K562 (cell line): Measurements from ENCODE around the gene PELI3. TPM values are rescaled to one million over a fixed set of nuclear protein-coding genes. Genes with fewer than 3 reads are reported as not detected.

Source experiments
- ATAC-seq: fragments of 200-7000 bp; cut with Tn5 transposase; 3 replicates; pipeline ENCODE4 v1.9.1; 2020; ENCODE audit warnings: moderate library complexity
- BruUV-seq: library from RNA; stranded (reverse); fragments of 400-500 nt; replicated peaks from 2 replicates; lab custom pipeline; 2021; lab: Mats Ljungman, UMichigan
- CTCF ChIA-PET: fragments of 300-600 bp; formaldehyde crosslinking; extraction: SDS; loops from one replicate; lab custom pipeline; 2021; ENCODE audit warnings: low intra/inter-chr PET ratio; lab: Yijun Ruan, JAX
- POLR2A ChIA-PET: fragments of 300-600, 350-650 bp; sonication (Branson Sonifier 250); formaldehyde crosslinking; extraction: SDS; loops from one replicate; lab custom pipeline; 2021; ENCODE audit warnings: antibody characterized with exemption, inconsistent platforms; lab: Yijun Ruan, JAX
- DNase-seq, 4 experiments: peaks; one replicate each; pipeline versions ENCODE4 v3.0.0 to v3.0.0-alpha.2; 2011 to 2018; ENCODE audit warnings: low spot score in 3 of 4, mixed read lengths in 3 of 4; ENCODE audit errors: extremely low read depth in 1 of 4
- FAIRE-seq: peaks from 2 replicates; lab custom pipeline; 2011; peaks lifted over from hg19 to GRCh38; lab: Jason Lieb, UNC
- H2AFZ ChIP-seq: 2 replicates; pipeline ENCODE4 v1.6.0; 2011; ENCODE audit warnings: low read depth, low read length, control low read depth, inconsistent platforms
- H3K27ac ChIP-seq: fragments of 200-600 bp; 3 replicates; pipeline ENCODE4 v1.8.0; 2011; ENCODE audit warnings: low read depth, mild to moderate bottlenecking, control low read depth, inconsistent platforms, low read length, moderate library complexity, mixed read lengths; ENCODE audit errors: extremely low read depth
- H3K27me3 ChIP-seq, 2 experiments: fragments of 300-600 bp in 1 of 2; 2 replicates in 1 of 2; 3 replicates in 1 of 2; pipeline versions ENCODE4 v1.6.0 to v1.8.0; 2011; ENCODE audit warnings: inconsistent platforms in 2 of 2, low read length in 2 of 2, mild to moderate bottlenecking in 1 of 2, mixed read lengths in 1 of 2, moderate library complexity in 1 of 2; ENCODE audit not compliant: control insufficient read depth in 2 of 2, insufficient read depth in 2 of 2
- H3K36me3 ChIP-seq: fragments of 300-600 bp; 3 replicates; pipeline ENCODE4 v1.8.0; 2011; ENCODE audit warnings: mild to moderate bottlenecking, low read length, inconsistent platforms; ENCODE audit not compliant: control insufficient read depth, insufficient read depth
- H3K4me1 ChIP-seq, 2 experiments: fragments of 200-600 bp in 1 of 2; replicated peaks in 1 of 2; 2 replicates in 1 of 2; 3 replicates in 1 of 2; pipeline versions ENCODE4 v1.5.1 to v1.8.0; 2011; ENCODE audit warnings: inconsistent platforms in 2 of 2, low read length in 2 of 2, mild to moderate bottlenecking in 1 of 2, mixed read lengths in 1 of 2, moderate library complexity in 1 of 2; ENCODE audit not compliant: control insufficient read depth in 2 of 2, insufficient read depth in 2 of 2
- H3K4me2 ChIP-seq: 2 replicates; pipeline ENCODE4 v1.6.1; 2011; ENCODE audit warnings: low read length, control low read depth, inconsistent platforms, mixed read lengths; ENCODE audit not compliant: insufficient read depth
- H3K4me3 ChIP-seq: fragments of 200-600 bp; sonication (generic), shearing (Covaris generic); 2 replicates; pipeline ENCODE4 v1.5.1; 2016; ENCODE audit warnings: control low read depth, inconsistent platforms
- H3K79me2 ChIP-seq: fragments of 200-600 bp; 3 replicates; pipeline ENCODE4 v1.8.0; 2011; ENCODE audit warnings: low read length, inconsistent platforms; ENCODE audit not compliant: control insufficient read depth, insufficient read depth
- H3K9ac ChIP-seq, 2 experiments: 2 replicates each; pipeline versions ENCODE4 v1.6.0 to v1.6.1; 2011; ENCODE audit warnings: low read depth in 2 of 2, low read length in 2 of 2, control low read depth in 1 of 2, inconsistent platforms in 1 of 2, mild to moderate bottlenecking in 1 of 2, mixed read lengths in 1 of 2; ENCODE audit not compliant: insufficient read depth in 1 of 2
- H3K9me1 ChIP-seq: one replicate; pipeline ENCODE4 v1.6.0; 2011; ENCODE audit warnings: inconsistent platforms, mild to moderate bottlenecking, low read length, moderate library complexity; ENCODE audit not compliant: control insufficient read depth, insufficient read depth
- H3K9me3 ChIP-seq: replicated peaks from 2 replicates; pipeline ENCODE4 v1.5.1; 2011; ENCODE audit warnings: low read depth, low read length, inconsistent platforms; ENCODE audit not compliant: control insufficient read depth, insufficient read depth
- H4K20me1 ChIP-seq: replicated peaks from 2 replicates; pipeline ENCODE4 v1.6.1; 2011; ENCODE audit warnings: low read length, inconsistent platforms, mixed read lengths; ENCODE audit not compliant: control insufficient read depth, insufficient read depth
- EZH2 ChIP-seq: IDR thresholded peaks from 2 replicates; pipeline ENCODE4 v1.6.1; 2012; ENCODE audit warnings: low read depth, mild to moderate bottlenecking, inconsistent platforms, low read length, borderline replicate concordance
- KLF6 ChIP-seq: fragments of 250-450 bp; sonication (Bioruptor Pico); IDR thresholded peaks from 2 replicates; pipeline ENCODE4 v1.4.0; 2020; ENCODE audit warnings: mild to moderate bottlenecking, moderate library complexity, borderline replicate concordance
- L3MBTL2 ChIP-seq: fragments of 450-650 bp; IDR thresholded peaks from 2 replicates; pipeline ENCODE4 v1.6.1; 2016; ENCODE audit warnings: mild to moderate bottlenecking, moderate library complexity
- POLR3G ChIP-seq: IDR thresholded peaks from 2 replicates; pipeline ENCODE4 v1.6.1; 2011; ENCODE audit not compliant: insufficient read length, insufficient replicate concordance; ENCODE audit errors: extremely low read depth
- SIN3A ChIP-seq, 2 experiments: fragments of 150-350 bp in 1 of 2; IDR thresholded peaks; 2 replicates each; pipeline ENCODE4 v1.6.1; 2011 to 2016; ENCODE audit warnings: borderline replicate concordance in 2 of 2, low read depth in 2 of 2, low read length in 2 of 2, mild to moderate bottlenecking in 2 of 2, moderate library complexity in 2 of 2; ENCODE audit not compliant: control insufficient read depth in 1 of 2
- ZFP36 ChIP-seq: fragments of 150-350 bp; IDR thresholded peaks from 2 replicates; pipeline ENCODE4 v1.6.1; 2018; ENCODE audit warnings: low read length, low read depth; ENCODE audit not compliant: partially characterized antibody
- WGBS: fragments of 100-300 bp; shearing (Covaris generic); methylation state at CpG from one replicate; pipeline ENCODE4 v1.1.6; 2016; ENCODE audit warnings: low coverage, mixed read lengths; ENCODE audit not compliant: insufficient coverage; ENCODE audit errors: missing lambda C conversion rate; 5-methylcytosine and 5-hydroxymethylcytosine counted together
- in situ Hi-C: fragments of 300-500 bp; cut with MboI; formaldehyde crosslinking; loops from 4 replicates; pipeline ENCODE4 v1.15.0; 2018; ENCODE audit warnings: inconsistent platforms, mixed read lengths
- intact Hi-C: fragments of 100-400 bp; cut with micrococcal nuclease; formaldehyde crosslinking; loops from 2 replicates; pipeline ENCODE4 v1.14.2; 2022
- polyA plus RNA-seq, 8 experiments: library from polyadenylated mRNA; depleted of rRNA in 4 of 8; stranded (reverse) in 5 of 8; unstranded in 3 of 8; fragments of >200 nt; fragmentation: Nextera tagmentation in 2 of 8; fragmentation: Illumina TruSeq in 1 of 8; extraction: Ambion mirVana in 2 of 8; extraction: Trizol in 1 of 8; gene quantifications; 2 replicates each; pipeline versions ENCODE4 v1.2.1 to v1.2.3, GENCODE V29; 2011 to 2014; ENCODE audit warnings: inconsistent platforms in 1 of 8, missing spikeins in 1 of 8
- total RNA-seq, 7 experiments: library from RNA; depleted of rRNA in 6 of 7; stranded (reverse); fragments of >200 nt in 6 of 7; fragmentation: Illumina TruSeq in 2 of 7; extraction: Trizol in 2 of 7; gene quantifications; 2 replicates each; pipeline versions ENCODE4 v1.2.1 to v1.2.3, GENCODE V29; 2011 to 2021; ENCODE audit warnings: low replicate concordance in 1 of 7
- TF ChIP-seq, protein P1 (sequence below): sonication (generic); formaldehyde crosslinking; IDR thresholded peaks from 2 replicates; pipeline ENCODE4 v1.9.0; 2022; ENCODE audit warnings: mild to moderate bottlenecking, missing genetic modification reagents
- TF ChIP-seq, protein P2 (sequence below): fragments of 450-650 bp; IDR thresholded peaks from 2 replicates; pipeline ENCODE4 v1.6.1; 2016; ENCODE audit warnings: antibody characterized with exemption
- TF ChIP-seq, protein P3 (sequence below): sonication (generic); formaldehyde crosslinking; IDR thresholded peaks from 2 replicates; pipeline ENCODE4 v1.5.0; 2020; ENCODE audit warnings: missing genetic modification reagents

The PELI3 gene
- total and polyA plus RNA-seq, 9 of the 15 experiments (the other 6 are each of a cell fraction or from before 2014, with no cell fraction given): 0.17 to 4.2 (median 1.9) TPM

DNA sequence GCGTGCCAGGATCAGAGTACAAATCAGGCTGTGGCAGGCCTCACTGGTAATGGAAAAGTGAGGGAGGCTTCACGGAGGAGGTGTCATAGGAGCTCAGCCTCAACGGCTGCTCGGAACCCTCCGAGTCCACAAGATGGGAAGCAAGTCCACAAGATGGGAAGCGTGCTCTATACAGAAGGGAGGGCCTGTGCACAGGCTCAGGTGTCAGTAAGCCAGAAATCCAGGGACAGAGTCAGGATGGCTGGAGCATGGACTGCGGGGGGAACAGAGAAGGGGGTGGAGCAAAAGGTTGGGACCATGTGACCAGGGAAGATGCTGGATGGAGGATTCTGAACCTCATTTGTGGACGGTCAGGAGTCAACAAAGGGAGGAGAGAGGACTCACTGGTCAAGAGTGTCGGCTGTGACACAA, 10.1 kb downstream of the PELI3 start:
- TF ChIP-seq, protein P1, sequence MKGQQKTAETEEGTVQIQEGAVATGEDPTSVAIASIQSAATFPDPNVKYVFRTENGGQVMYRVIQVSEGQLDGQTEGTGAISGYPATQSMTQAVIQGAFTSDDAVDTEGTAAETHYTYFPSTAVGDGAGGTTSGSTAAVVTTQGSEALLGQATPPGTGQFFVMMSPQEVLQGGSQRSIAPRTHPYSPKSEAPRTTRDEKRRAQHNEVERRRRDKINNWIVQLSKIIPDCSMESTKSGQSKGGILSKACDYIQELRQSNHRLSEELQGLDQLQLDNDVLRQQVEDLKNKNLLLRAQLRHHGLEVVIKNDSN (CRISPR knock-in tag): peak; percentile 57; the same call in 1 of the 2 replicates
- TF ChIP-seq, protein P2, sequence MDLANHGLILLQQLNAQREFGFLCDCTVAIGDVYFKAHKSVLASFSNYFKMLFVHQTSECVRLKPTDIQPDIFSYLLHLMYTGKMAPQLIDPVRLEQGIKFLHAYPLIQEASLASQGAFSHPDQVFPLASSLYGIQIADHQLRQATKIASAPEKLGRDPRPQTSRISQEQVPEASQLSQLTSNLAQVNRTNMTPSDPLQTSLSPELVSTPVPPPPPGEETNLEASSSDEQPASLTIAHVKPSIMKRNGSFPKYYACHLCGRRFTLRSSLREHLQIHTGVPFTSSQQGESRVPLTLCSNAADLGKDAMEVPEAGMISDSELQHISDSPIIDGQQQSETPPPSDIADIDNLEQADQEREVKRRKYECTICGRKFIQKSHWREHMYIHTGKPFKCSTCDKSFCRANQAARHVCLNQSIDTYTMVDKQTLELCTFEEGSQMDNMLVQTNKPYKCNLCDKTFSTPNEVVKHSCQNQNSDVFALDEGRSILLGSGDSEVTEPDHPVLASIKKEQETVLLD: no peak
- TF ChIP-seq SIN3A (IDR thresholded peaks at IDR 0.05; ENCODE audit: borderline replicate concordance in 2 of 2, control insufficient read depth in 1 of 2, low read depth in 2 of 2, low read length in 2 of 2) (no peak), EZH2 (no peak), L3MBTL2 (no peak), KLF6 (no peak), ZFP36 (peak; percentile 84), POLR3G (no peak)
- TF ChIP-seq, protein P3, sequence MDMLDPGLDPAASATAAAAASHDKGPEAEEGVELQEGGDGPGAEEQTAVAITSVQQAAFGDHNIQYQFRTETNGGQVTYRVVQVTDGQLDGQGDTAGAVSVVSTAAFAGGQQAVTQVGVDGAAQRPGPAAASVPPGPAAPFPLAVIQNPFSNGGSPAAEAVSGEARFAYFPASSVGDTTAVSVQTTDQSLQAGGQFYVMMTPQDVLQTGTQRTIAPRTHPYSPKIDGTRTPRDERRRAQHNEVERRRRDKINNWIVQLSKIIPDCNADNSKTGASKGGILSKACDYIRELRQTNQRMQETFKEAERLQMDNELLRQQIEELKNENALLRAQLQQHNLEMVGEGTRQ (CRISPR knock-in tag): 0 out of 2 replicates have a peak, but pooled peaks have one; percentile 19
- in situ Hi-C loops (no loop called here), intact Hi-C loops (no loop called here)
- Histone ChIP-seq H3K4me1 (peaks cover 3 to 29% of the 10 kb centered on the region in 2 experiments; a peak in 4 of 5 replicates), H3K79me2 (peaks cover 12% of the 10 kb centered on the region; the same call in 2 of the 3 replicates), H2AFZ (no peak overlapping the region), H3K9ac (peak overlapping the region in 1 of 2 experiments; percentile 59; a peak in 1 of 4 replicates), H3K36me3 (peaks cover 3% of the 10 kb centered on the region; the same call in 2 of the 3 replicates), H3K27me3 (no peaks in the 10 kb centered on the region), H3K9me1 (no peaks in the 10 kb centered on the region), H3K27ac (no peak overlapping the region), H4K20me1 (peaks cover 12% of the 10 kb centered on the region; the same call in 1 of the 2 replicates), H3K4me2 (no peak overlapping the region), H3K9me3 (no peaks in the 10 kb centered on the region), H3K4me3 (no peak overlapping the region)
- ChIA-PET POLR2A (no interaction called here), CTCF (interaction anchor here (4.2 kb wide), 1 partner anchor 69 kb away, joined by 50 read pairs; no protein-coding TSS in a partner anchor)
- ATAC-seq (no peak), DNase-seq (no peak), FAIRE-seq (no peak)
- 54% methylated on average over 9 of the region's 9 CpGs for WGBS
- BruUV-seq: no TSS peak
